HG03521 (cell line): ENCODE data around the gene HPDL.
A peak's percentile ranks its signal among the peaks of the same experiment; 100 is the strongest.
"Not testable (repeated sequence)": the region's sequence is repeated elsewhere in the genome, so short reads cannot be mapped to it uniquely, and the experiment has no call there.

Experiments
- ATAC-seq: cut with Tn5 transposase; IDR thresholded peaks from one replicate; pipeline ENCODE4 v1.9.1; 2021; ENCODE audit warnings: mild to moderate bottlenecking, moderate library complexity; ENCODE audit not compliant: unreplicated experiment

The HPDL gene

GRCh38 chr1:45326627-45327623, at the start of gene HPDL:
TSS of gene HPDL (plus strand) at chr1:45326895. CDS start at chr1:45327149, 254 bp downstream.
- ATAC-seq = no peak

- ATAC-seq = no peak
Observed at GRCh38 chr1:45282351-45282750, 44.3 kb upstream of the HPDL start.

GRCh38 chr1:45284858-45285257, 41.8 kb upstream of the HPDL start:
- ATAC-seq = not testable (repeated sequence)

- ATAC-seq = not testable (repeated sequence)
Observed at GRCh38 chr1:45286521-45286920, 40.2 kb upstream of the HPDL start.

DNA sequence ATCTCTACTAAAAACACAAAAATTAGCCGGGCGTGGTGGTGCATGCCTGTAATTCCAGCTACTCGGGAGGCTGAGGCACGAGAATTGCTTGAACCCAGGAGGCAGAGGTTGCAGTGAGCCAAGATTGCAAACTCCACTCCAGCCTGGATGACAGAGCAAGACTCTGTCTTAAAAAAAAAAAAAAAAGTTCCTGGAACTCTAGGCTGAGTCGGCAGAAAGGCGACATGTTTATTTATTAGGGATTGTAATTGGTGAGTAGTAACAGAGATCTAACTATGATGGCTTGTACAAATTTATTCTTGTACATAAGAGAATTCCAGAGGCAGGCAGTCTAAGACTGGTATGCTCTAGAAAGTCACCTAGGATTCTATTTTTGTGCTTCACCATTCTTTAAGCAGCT, 35.7 kb upstream of the HPDL start:
- not testable (repeated sequence) for ATAC-seq

DNA sequence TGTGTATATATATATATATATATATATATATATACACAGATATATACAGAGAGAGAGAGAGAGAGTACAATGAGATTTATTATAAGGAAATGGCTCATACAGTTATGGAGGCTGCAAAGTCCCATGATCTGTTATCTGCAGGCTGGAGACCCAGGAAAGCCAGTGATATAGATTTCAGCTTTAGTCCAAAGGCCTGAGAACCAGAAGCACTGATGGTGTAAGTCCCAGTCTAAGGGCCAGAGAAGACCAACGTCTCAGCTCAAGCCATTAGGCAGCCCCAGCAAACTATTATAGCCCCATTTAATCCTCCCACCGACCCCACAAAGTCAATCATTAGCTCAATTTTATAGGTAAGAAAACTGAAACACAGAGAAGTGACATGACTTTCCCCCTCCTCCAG, 35.0 kb upstream of the HPDL start:
- no peak for ATAC-seq

DNA sequence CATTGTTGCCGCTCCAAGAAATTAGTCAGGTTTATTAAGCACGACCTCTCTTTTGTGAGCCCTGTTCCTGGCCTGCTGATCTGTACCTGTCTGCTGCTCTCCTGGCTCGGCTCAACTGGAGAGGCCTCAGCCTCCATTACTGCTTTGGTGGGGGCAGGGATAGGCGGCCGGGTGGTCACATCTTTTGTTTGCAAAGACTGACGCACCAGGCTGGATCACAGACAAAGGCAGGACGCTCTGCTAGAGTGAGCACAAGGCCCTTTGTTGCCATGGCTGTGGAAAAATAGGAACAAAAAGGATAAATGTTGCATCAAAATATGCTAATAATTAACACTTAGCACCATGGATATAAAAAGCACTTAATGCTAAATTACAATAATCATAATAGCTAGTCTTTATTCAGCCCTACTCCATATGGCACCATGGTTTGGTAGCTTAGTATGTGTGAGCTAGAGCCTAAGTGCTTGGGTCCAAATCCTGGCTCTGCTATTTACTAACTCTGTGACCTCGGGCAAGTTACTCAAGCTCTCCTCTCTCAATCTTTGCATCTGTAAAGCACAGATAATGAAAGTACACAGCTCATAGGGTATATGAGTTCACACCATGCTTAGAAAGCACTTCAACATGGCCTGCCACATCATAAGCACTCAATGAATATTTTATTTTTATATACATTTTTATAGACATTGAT, 28.9 kb upstream of the HPDL start:
- ATAC-seq = no peak

- no peak for ATAC-seq
Observed at GRCh38 chr1:45299296-45299695, 27.4 kb upstream of the HPDL start.

DNA sequence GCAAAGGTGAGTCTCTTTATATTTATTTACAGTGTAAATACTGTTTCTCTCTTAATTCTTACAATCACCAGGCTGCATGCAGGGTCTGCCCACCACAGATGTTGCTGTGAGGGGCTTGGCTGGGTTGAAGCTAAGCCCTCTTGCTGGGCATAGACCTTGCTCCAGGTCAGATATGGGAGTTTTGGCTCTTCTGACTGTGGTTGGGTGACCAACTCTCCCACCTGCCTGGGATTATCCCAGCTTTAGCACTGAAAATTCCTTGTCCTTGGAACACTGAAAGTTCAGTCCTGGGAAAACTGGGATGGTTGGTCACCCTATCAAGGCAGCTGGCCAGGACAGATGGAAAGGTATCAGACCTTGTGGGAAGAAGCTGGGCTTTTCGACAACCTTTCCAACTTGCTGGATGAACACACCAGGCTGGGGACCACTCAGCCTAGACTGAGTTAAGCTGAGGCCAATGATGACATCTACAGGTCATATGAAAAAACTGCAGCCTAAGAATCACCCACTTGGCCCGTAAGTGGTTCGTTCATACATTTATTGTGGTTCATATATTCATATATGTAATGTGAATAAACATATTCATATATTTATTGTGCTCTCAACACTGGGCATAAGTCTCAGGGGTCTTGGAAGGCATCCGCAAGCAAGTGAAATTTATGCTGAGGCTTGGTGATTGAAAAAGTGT, 26.6 kb upstream of the HPDL start:
- ATAC-seq = no peak

DNA sequence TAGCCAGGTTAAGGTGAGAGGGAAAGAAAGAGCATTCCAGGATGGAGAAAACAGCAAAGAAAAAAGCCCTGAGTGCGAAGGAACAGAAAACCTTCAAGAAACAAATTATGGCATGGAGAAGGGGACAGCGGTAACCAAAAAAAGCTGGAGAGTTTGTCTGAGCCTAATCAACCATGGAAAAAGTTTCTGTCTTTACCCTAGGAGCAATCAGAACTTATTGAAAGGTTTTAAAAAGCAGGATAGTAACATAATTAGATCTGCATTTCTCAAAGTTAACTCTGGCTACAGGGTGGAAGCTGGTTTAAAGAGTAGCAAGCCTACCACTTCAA, 26.1 kb upstream of the HPDL start:
- ATAC-seq = no peak

DNA sequence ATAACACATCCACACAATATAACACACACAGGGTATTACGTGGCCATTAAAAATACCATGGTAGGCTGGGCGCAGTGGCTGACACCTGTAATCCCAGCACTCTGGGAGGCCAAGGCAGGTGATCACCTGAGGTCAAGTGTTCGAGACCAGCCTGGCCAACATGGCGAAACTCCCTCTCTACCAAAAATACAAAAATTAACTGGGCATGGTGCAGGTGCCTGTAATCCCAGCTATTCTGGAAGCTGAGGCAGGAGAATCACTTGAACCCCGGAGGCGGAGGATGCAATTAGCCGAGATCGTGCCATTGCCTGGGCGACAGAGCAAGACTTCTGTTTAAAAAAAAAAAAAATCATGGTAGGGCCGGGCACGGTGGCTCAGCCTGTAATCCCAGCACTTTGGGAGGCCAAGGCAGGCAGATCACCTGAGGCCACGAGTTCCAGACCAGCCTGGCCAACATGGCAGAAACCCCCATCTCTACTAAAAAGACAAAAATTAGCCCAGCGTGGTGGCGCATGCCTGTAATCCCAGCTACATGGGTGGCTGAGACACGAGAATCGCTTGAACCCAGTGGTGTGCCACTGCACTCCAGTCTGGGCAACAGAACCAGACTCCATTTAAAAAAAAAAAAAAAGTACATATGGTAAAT, 24.1 kb upstream of the HPDL start:
- ATAC-seq = no peak

- ATAC-seq = peak; percentile 68
Observed at GRCh38 chr1:45303520-45304310, 23.0 kb upstream of the HPDL start.

DNA sequence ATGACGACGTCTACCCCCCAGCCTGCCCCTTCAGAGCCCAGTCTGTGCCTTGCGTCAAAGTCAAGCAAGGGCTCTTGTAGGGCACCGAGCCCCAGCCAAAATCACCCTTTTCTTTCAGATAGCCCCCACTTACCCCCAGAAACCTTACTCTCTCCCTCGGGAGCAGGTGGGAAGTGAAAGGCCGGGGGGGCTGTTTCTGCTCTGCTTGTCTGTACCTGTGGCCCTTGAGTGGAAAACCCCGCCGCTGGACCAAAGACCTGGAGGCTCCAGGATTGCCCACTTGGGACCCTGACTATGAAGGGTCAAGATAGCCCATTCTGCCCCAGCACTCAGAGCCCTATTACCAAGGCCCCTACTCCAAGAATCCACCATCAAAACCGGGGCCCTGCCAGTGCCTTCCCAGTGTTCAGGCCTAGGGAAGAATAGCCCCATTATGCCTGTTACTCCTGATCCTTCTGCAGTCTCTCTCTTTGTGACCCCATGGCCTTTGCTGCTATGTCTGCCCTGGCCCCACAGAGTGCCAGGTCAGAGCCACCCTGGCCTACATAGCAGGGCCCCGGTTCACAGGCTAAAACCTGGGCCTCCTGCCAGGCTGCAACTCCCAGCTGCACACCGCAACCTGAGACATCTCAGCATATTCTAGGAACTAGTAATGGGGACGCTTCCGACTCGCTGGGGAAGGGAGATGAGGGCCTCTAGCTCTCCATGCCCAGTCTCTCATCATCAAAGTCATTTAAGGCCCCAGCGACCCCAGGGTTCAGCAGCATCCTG, 22.2 kb upstream of the HPDL start:
- ATAC-seq = no peak

DNA sequence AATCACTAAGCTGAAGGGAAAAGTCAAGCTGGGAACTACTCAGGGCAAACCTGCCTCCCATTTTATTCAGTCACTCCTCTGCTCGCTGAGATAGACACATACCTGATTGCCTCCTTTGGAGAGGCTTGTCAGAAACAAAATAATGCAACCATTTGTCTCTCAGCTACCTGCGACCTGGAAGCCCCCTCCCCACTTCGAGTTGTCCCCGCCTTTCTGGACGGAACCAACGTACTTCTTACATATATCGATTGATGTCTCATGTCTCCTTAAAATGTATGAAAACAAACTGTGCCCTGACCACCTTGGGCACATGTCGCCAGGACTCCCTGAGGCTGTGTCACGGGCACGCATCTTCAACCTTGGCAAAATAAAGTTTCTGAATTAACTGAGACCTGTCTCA, 21.5 kb upstream of the HPDL start:
- ATAC-seq = no peak

DNA sequence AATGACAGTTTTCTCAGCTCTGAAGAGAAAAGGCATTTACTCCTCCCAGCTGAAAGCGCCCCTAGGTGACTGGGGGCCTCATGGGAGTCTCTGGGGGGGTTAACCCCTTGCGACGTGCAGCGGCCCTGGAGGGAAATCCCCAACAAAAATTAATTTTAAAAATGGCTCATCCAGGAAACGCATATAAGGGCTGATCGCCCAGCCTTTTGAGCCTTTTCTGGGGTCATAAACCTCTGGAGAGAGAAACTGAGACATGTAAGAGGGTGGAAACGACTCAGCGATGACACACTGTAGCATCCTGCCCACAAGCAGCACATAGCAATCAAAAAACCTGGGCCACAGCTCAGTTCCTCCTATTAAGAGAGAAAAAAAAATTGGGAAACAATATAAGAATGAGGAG, 20.4 kb upstream of the HPDL start:
- no peak for ATAC-seq

GRCh38 chr1:45306905-45307304, 19.8 kb upstream of the HPDL start:
- no peak for ATAC-seq

DNA sequence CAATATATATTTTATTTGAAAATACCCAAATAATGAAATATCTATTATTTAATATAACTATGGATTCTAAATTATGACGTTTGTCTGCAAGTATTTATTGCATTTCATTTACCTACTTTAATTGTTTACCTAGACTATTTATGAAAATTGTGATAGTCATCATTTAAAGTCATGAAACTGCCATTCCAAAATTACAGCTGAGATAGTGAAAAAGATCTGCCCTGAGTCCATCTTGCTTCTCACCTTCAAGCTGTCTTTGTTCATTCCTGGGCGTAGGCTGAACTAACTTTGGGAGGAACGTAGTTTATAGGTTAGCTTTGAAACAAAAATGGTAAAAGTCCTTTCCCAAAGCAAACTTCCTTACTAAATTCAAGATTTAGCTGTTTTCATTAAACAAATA, 12.4 kb upstream of the HPDL start:
- no peak for ATAC-seq

DNA sequence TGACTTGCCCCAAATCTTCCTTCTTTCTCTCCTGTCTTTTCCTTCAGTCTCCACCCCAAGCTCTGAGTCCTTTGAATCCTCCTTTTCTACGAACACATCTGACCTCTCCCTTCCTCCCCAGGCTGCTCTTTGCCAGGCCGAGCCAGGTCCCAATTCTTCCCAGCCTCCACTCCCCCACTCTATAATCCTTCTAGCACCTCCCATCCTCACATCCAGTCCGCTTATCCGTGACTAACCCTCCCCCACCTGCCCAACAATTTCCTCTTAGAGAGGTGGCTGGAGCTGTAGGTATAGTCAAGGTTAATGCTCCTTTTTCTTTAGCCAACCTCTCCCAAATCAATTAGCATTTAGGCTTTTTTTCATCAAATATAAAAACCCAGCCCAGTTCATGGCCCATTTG, 9.5 kb upstream of the HPDL start:
- no peak for ATAC-seq

- no peak for ATAC-seq
Observed at GRCh38 chr1:45319761-45320160, 6.9 kb upstream of the HPDL start.

DNA sequence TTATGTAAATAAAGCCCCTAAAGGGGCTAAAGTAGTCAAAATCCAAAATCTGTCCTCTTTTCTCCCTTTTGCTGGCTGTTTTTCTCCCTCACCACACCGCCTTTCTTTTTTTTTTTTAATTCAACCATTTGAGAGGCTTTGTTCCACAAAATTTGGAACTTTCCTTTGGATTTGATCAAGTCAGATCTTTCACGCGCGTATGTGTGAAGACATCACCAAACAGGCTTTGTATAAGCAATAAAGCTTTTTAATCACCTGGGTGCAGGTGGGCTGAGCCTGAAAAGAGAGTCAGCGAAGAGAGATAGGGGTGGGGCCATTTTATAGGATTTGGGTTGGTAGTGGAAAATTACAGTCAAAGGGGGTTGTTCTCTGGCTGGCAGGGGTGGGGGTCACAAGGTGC, 5.3 kb upstream of the HPDL start:
- ATAC-seq = no peak
